Measurements from ENCODE around the gene GSK3B.
"Not testable (repeated sequence)": the region's sequence is repeated elsewhere in the genome, so short reads cannot be mapped to it uniquely, and the experiment has no call there.

Gene GSK3B

DNA sequence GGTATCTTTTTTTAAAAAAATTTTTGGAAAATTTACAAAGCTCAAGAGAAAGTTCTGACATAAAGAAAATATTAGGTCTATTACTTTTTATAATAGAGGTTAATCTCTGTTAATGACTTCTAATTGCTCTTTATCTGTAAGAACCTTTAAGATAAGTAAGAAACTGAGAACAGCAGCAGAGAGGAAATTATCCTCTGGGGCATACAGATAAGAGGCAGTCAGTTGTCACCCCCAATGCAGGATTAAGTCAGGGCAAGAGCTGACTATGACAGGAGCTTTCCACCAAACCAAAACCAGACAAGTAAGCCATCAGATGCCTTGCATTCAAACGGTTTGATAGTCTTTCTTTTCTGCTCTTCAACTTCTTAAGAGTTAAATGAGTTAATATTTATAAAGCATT, 149.0 kb downstream of the GSK3B start:
- no peak for DNase-seq (ENCODE audit: low read depth in 2 of 3, low spot score in 1 of 3)

DNA sequence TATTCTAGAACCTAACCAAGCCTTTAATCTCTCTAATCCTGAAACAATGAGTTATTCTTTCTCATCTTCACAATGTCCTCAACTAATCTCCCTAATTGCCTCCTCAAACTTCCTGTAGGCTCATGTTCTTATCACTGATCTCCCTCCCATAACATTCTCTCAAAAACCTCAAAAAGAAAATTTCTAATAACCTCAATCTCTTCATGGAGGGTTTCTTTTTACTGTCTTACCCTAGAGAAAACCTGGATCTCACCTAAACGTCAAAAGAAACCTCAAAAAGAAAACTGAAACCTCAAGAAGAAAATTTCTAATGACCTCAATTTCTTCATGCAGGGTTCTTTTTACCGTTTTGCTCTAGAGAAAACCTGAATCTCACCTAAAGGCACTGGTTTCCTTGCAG, 150.2 kb downstream of the GSK3B start:
- DNase-seq (ENCODE audit: low read depth in 2 of 3, low spot score in 1 of 3), result no peak

DNA sequence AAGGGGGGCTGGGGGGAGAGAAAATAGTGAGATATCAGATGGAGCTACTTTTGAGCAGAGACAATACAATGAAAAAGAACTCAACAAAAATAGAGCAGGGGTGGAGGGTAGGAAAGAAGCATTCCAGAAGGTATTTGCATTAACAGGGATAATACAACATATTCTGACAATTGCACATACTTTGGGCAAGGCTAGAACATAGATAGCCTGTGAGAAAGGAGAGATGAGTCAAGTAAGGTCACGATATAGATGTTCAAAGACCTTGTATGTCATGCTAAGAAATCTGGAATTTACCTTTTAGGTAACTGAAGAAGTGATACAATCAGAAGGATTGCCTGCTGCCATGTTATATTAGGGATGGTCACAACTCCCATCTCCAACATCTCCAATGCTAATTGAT, 155.2 kb downstream of the GSK3B start:
- DNase-seq (ENCODE audit: low read depth in 2 of 3, low spot score in 1 of 3), result no peak

DNA sequence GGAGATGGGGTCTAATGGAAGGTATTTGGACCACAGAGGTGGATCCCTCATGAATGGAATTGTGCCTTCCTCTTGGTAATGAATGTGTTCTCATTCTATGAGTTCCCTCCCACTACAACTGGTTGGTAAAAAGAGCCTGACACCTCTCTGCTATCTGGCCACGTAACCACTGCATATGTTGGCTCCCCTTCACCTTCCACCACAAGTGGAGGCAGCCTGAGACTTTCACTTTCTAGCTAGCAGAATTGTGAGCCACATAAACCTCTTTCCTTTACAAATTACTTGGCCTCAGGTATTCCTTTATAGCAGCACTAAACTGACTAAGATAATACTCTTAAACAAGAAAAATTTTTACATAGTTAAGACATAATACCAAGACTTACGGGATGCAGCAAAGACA, 157.0 kb downstream of the GSK3B start:
- peak; percentile 24 to 44 (median 30) for DNase-seq (ENCODE audit: low read depth in 2 of 3, low spot score in 1 of 3)

GRCh38 chr3:119934249-119934648, 160.0 kb downstream of the GSK3B start:
- DNase-seq (ENCODE audit: low read depth in 2 of 3, low spot score in 1 of 3), result no peak

DNA sequence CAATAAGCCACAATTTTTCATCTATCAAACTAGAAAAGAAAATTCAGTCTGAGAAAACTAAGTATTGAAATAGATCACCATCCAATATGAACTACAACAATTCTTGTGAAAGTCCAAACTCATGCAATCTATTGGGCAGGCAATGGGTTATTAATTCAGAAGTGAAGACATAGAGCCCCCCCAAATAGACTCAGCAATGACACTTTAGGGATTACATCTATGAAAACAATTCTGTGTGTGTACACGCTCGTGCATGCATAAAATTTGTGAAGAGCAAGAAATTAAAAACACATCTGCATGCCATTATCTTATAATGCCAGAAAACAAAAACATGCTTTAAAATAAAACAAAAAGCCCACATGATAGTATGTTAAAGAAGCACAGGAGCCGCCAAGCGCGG, 161.0 kb downstream of the GSK3B start:
- DNase-seq (ENCODE audit: low read depth in 2 of 3, low spot score in 1 of 3), result no peak

DNA sequence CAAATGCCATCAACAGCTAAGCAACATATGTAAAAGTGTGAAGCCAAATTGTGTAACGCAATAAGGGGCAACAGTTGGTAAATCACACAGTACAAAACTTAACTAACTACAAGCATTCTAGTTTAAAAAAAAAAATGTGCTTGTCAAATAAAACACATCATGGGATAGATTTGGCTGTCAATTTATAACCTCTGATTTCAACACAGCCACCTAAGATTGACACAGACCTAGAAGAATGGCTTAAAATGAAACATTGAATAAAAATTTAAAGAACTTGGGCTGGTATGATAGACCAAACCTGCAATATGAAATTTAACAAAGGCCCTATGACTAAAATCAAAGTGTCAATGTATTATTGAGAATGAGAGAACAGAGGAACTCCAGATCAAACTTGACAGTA, 164.0 kb downstream of the GSK3B start:
- DNase-seq (ENCODE audit: low read depth in 2 of 3, low spot score in 1 of 3), result no peak

DNA sequence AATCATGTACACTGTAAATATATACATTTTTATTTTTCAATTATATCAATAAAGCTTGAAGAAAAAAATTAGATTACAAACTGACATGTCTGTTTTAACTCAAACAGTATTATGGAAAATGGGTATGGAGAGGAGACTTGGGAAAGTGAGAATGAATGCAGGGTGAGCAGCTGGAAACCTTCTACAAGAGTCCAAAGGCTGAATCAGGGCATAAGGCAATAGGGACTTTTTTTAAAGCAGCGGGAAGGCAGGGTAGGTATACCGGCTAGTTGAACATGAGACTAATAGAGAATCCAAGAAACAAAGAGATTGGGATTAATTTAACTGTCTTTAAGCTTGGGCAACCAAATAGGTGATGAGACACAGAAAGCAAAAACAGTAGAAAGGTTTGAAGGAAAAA, 167.1 kb downstream of the GSK3B start:
- DNase-seq (ENCODE audit: low read depth in 2 of 3, low spot score in 1 of 3), result no peak

DNA sequence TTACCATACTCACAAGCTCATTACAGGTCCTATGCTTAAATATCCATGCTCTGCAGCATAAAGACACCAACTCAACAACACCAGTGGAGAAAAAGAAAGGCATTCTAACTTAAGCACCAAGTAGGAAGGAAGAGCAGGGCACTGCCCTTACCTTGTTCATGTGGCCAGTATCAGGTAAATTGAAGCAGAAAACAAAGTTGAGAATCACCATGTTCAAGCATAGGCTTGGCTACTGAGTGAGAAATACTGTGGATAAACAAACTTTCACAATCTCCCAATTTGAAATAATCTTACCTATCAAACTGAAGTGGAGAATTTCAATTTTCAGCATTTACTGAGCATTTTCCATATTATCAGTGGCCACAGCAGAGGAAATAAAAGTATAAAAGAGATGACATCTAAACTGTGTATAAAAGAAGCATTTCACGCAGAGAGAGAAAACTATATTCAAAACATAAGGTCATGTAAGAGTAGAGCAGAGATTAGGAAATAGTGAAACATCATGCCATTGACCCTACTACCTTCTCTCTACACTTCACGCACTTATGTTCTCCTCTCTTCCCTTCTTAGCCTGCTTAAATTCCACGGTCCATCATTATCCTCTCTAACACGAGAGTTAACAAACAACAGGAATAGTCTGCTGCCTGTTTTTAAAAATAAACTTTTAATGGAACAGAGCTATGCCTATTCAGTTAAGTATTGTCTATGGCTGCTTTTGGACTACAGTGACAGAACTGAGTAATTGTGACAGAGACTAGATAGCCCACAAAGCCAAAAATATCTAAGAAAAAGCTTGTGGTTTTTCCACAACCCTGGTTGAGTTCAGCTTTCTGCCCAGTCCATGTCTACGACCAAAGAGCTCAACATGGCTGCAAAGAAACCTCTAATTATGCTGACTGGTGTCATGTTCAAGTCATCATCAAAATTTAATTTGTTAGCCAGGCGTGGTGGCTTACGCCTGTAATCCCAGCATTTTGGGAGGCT, 169.8 kb downstream of the GSK3B start:
- no peak for DNase-seq (ENCODE audit: low read depth in 2 of 3, low spot score in 1 of 3)

- DNase-seq (ENCODE audit: low read depth in 2 of 3, low spot score in 1 of 3), result no peak
These were observed 175.0 kb downstream of the GSK3B start for GRCh38 chr3:119918992-119919933.

DNA sequence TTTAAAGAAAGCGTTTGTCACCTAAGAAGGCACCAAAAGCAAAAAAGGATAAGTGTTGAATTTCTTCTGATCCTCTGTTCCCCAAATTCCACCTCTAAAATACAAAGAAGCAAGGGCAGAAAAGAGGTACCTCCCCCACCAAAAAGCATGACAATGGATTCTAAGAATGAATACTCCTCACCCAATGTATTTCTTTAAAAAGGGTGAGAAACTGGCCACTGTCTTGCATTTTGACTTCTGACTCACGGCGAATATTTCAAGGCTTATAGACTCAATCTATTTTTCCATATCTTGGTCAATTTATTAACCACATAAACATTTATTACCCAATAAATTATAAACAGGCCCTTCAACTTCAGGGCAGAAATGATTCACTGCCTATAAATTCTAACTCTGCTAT, 181.2 kb downstream of the GSK3B start:
- no peak for DNase-seq (ENCODE audit: low read depth in 2 of 3, low spot score in 1 of 3)

GRCh38 chr3:119912220-119912619, 182.0 kb downstream of the GSK3B start:
- no peak for DNase-seq (ENCODE audit: low read depth in 2 of 3, low spot score in 1 of 3)

GRCh38 chr3:119911748-119912147, 182.5 kb downstream of the GSK3B start:
- peak in 1 of 3 donors; percentile 7 for DNase-seq (ENCODE audit: low read depth in 2 of 3, low spot score in 1 of 3)

DNA sequence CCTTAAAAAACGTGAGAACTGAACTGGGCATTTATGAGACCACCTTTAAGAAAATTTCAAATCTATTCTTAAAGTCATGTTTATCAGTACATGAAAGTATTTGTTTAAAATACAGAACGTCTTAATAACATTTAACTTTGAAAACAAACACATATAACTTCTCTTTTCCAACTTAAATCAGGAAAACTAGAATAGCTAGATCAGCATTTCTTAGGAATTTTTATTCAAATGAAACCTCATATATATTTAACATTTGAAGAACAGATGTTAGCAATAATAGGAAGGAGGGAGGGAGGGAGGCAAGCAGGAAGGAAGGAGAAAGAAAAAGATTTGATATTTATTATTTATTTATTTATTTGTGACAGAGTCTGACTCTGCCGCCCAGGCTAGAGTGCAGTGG, 192.2 kb downstream of the GSK3B start:
- no peak for DNase-seq (ENCODE audit: low read depth in 2 of 3, low spot score in 1 of 3)

DNA sequence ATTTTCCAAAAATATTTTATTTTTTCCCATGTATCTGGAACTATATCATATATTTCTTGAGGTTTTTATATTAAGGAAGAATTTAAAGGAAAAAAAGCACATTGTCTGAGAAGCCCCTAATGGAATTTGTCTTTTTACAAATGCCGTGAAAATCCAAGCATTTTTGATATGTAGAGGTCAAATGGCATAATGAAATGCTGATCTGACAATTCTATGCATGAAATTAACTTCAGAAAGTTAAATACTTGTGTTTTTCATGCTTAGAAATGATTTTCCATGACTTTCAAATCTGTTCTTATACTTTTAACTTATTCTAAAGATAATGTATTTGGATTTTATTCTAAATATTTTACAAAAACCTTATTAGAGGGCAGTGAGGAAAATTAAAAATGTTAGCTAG, 193.1 kb downstream of the GSK3B start:
- no peak for DNase-seq (ENCODE audit: low read depth in 2 of 3, low spot score in 1 of 3)

DNA sequence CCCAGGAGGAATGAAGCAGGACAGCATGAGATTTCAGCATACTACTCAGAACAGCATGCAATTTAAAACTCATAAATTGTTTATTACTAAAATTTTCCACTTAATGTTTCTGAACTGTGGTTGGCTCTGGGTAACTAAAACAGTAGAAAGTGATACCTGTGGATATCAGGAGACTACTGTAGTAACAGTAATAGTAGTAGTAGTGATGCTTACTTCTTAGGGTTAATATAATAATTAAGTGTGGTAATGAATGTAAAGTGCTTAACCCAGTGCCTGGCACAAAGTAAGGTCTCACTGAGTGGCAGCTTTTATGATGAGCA, 195.1 kb downstream of the GSK3B start:
- DNase-seq (ENCODE audit: low read depth in 2 of 3, low spot score in 1 of 3), result no peak

DNA sequence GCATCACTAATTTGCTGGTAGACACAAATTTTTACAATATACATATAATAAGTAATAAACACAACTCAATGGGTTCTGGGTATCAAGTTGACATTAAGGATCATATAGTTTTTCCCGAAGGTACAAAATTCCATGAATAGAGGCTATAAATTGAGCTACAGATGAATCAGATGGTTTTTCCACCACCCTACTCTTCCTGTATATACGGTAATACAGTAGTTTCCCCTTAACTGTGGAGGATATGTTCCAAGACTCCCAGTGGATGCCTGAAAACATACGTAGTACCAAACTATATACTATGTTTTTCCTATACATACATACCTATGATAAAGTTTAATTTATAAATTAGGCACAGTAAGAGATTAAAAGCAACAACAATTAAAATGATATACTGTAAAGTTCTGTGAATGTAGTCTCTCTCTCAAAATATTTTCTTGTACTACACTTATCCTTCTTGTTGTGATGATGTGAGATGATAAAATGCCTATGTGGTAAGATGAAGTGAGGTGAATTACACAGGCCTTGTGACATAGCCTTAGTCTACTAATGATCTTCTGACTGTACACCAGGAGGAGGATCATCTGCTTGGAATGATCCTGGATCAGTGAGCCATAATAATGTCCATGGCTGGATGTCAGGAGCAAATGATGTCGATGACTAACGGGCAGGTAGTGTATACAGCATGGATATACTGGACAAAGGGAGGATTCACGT, 195.6 kb downstream of the GSK3B start:
- DNase-seq (ENCODE audit: low read depth in 2 of 3, low spot score in 1 of 3), result no peak

- no peak for DNase-seq (ENCODE audit: low read depth in 2 of 3, low spot score in 1 of 3)
These were observed 200.1 kb downstream of the GSK3B start for GRCh38 chr3:119894195-119894594.

- no peak for DNase-seq (ENCODE audit: low read depth in 2 of 3, low spot score in 1 of 3)
These were observed 200.5 kb downstream of the GSK3B start for GRCh38 chr3:119893769-119894168.

GRCh38 chr3:119891944-119892721, 202.1 kb downstream of the GSK3B start:
- peak in 2 of 3 donors; percentile 6 to 62 for DNase-seq (ENCODE audit: low read depth in 2 of 3, low spot score in 1 of 3)

DNA sequence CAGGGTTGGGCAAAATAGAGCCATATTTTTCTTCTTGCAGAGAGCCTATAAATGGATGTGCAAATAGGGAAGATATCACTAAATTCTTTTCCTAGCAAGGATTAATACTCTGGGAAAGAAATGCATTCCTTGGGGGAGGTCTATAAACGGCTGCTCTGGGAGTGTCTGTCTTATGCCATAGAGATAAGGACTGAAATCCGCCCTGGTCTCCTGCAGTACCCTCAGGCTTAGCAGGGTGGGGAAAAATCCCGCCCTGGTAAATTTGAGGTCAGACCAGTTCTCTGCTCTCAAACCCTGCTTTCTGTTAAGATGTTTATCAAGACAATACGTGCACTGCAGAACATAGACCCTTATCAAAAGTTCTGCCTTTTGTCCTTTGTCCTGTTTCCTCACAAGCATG, 205.6 kb downstream of the GSK3B start:
- DNase-seq (ENCODE audit: low read depth in 2 of 3, low spot score in 1 of 3), result not testable (repeated sequence)
